ENCODE data around the gene UNC119.
"Not testable (repeated sequence)": the region's sequence is repeated elsewhere in the genome, so short reads cannot be mapped to it uniquely, and the experiment has no call there.

UNC119 gene

GRCh38 chr17:28552176-28552999 is at the start of gene UNC119:
Gene UNC119, minus strand, starts transcription at chr17:28552624. Its CDS starts 67 bp downstream, at chr17:28552557.
- peak; percentile 49 to 52 for DNase-seq (ENCODE audit: extremely low read depth in 1 of 2, low read depth in 1 of 2)

GRCh38 chr17:28599311-28600184 is 47.1 kb upstream of the UNC119 start:
- peak in 1 of 2 donors; percentile 59 for DNase-seq (ENCODE audit: extremely low read depth in 1 of 2, low read depth in 1 of 2)

- peak; percentile 85 to 89 for DNase-seq (ENCODE audit: extremely low read depth in 1 of 2, low read depth in 1 of 2)
Observed at GRCh38 chr17:28598799-28599310, 46.4 kb upstream of the UNC119 start, which contains the start of gene SPAG5. Gene SPAG5, minus strand, starts transcription at chr17:28599025. Its CDS starts 79 bp downstream, at chr17:28598946.

- DNase-seq (ENCODE audit: extremely low read depth in 1 of 2, low read depth in 1 of 2): no peak
Observed at GRCh38 chr17:28598389-28598788, 46.0 kb upstream of the UNC119 start.

- no peak for DNase-seq (ENCODE audit: extremely low read depth in 1 of 2, low read depth in 1 of 2)
Observed at GRCh38 chr17:28597606-28598383, 45.4 kb upstream of the UNC119 start.

GRCh38 chr17:28592260-28592659 is 39.8 kb upstream of the UNC119 start:
- DNase-seq (ENCODE audit: extremely low read depth in 1 of 2, low read depth in 1 of 2): no peak

GRCh38 chr17:28585851-28586250 is 33.4 kb upstream of the UNC119 start:
- DNase-seq (ENCODE audit: extremely low read depth in 1 of 2, low read depth in 1 of 2): no peak

- DNase-seq (ENCODE audit: extremely low read depth in 1 of 2, low read depth in 1 of 2): no peak
Observed at GRCh38 chr17:28584434-28584833, 32.0 kb upstream of the UNC119 start.

GRCh38 chr17:28582513-28582912 is 30.1 kb upstream of the UNC119 start:
- DNase-seq (ENCODE audit: extremely low read depth in 1 of 2, low read depth in 1 of 2): no peak

GRCh38 chr17:28580959-28581358 is 28.5 kb upstream of the UNC119 start:
- no peak for DNase-seq (ENCODE audit: extremely low read depth in 1 of 2, low read depth in 1 of 2)

- DNase-seq (ENCODE audit: extremely low read depth in 1 of 2, low read depth in 1 of 2): no peak
Observed at GRCh38 chr17:28579526-28579925, 27.1 kb upstream of the UNC119 start.

GRCh38 chr17:28578246-28579195 is 26.1 kb upstream of the UNC119 start:
- DNase-seq (ENCODE audit: extremely low read depth in 1 of 2, low read depth in 1 of 2): no peak

- no peak for DNase-seq (ENCODE audit: extremely low read depth in 1 of 2, low read depth in 1 of 2)
Observed at GRCh38 chr17:28577466-28577824, 25.0 kb upstream of the UNC119 start.

- peak; percentile 92 to 96 for DNase-seq (ENCODE audit: extremely low read depth in 1 of 2, low read depth in 1 of 2)
Observed at GRCh38 chr17:28576758-28577465, 24.5 kb upstream of the UNC119 start, which contains the start of gene ALDOC. Gene ALDOC, minus strand, starts transcription at chr17:28576895. Its CDS starts 1,363 bp downstream, at chr17:28575532.

GRCh38 chr17:28576016-28576415 is 23.6 kb upstream of the UNC119 start:
- not testable (repeated sequence) for DNase-seq (ENCODE audit: extremely low read depth in 1 of 2, low read depth in 1 of 2)

GRCh38 chr17:28575126-28575795 is 22.8 kb upstream of the UNC119 start:
- no peak for DNase-seq (ENCODE audit: extremely low read depth in 1 of 2, low read depth in 1 of 2)

GRCh38 chr17:28574526-28574925 is 22.1 kb upstream of the UNC119 start:
- DNase-seq (ENCODE audit: extremely low read depth in 1 of 2, low read depth in 1 of 2): no peak

- DNase-seq (ENCODE audit: extremely low read depth in 1 of 2, low read depth in 1 of 2): no peak
Observed at GRCh38 chr17:28573966-28574480, 21.6 kb upstream of the UNC119 start.

All from stimulated activated CD8-positive, alpha-beta memory T cell treated with anti-CD3 and anti-CD28 coated beads, Interleukin-7, amount 100 ng/mL, for 48 hours (primary cell).